Measurements from ENCODE around the gene APOA1.

Gene APOA1

GRCh38 chr11:116786326-116786725, 51.1 kb downstream of the APOA1 start:
- Mint-ChIP-seq H3K27me3 (no peaks in the 10 kb centered on the region), H3K4me1 (ENCODE audit: low read depth) (peaks cover 65% of the 10 kb centered on the region), H3K4me3 (peak overlapping the region; percentile 98), H3K27ac (peak overlapping the region; percentile 86), H3K36me3 (ENCODE audit: low read depth) (peaks cover 57% of the 10 kb centered on the region), H3K9me3 (no peaks in the 10 kb centered on the region)
